Mesenchymal stem cell (in vitro differentiated cells and primary cell): ENCODE measurements around the gene SLC24A4.

Source experiments
- DNase-seq: peaks from one replicate; pipeline ENCODE4 v3.0.0-alpha.2; 2013
- H2AFZ ChIP-seq: one replicate; pipeline ENCODE4 v1.6.1; 2013; ENCODE audit warnings: low read depth, mild to moderate bottlenecking, control low read depth, inconsistent platforms, low read length, moderate library complexity
- H2AK5ac ChIP-seq: 2 replicates; pipeline ENCODE4 v1.6.1; 2013; ENCODE audit warnings: low read length, moderate library complexity, mild to moderate bottlenecking, inconsistent platforms; ENCODE audit not compliant: severe bottlenecking
- H2BK120ac ChIP-seq: one replicate; pipeline ENCODE4 v1.6.1; 2013; ENCODE audit warnings: low read depth, mild to moderate bottlenecking, inconsistent platforms, low read length, moderate library complexity
- H2BK12ac ChIP-seq, 2 experiments: one replicate each; pipeline ENCODE4 v1.6.1; 2013; ENCODE audit warnings: inconsistent platforms in 2 of 2, low read length in 2 of 2, mild to moderate bottlenecking in 2 of 2, moderate library complexity in 2 of 2, control low read depth in 1 of 2
- H2BK15ac ChIP-seq: one replicate; pipeline ENCODE4 v1.6.1; 2013; ENCODE audit warnings: mild to moderate bottlenecking, low read depth, inconsistent platforms; ENCODE audit not compliant: poor library complexity, severe bottlenecking
- H2BK5ac ChIP-seq: 2 replicates; pipeline ENCODE4 v1.6.1; 2013; ENCODE audit warnings: low read depth, mild to moderate bottlenecking, low read length, control low read depth, inconsistent platforms; ENCODE audit not compliant: poor library complexity, severe bottlenecking
- H3K14ac ChIP-seq, 2 experiments: one replicate each; pipeline ENCODE4 v1.6.1; 2013; ENCODE audit warnings: inconsistent platforms in 2 of 2, low read length in 2 of 2, control low read depth in 1 of 2, mild to moderate bottlenecking in 1 of 2, moderate library complexity in 1 of 2
- H3K18ac ChIP-seq, 2 experiments: one replicate each; pipeline ENCODE4 v1.6.1; 2013; ENCODE audit warnings: inconsistent platforms in 2 of 2, low read length in 2 of 2, control low read depth in 1 of 2, low read depth in 1 of 2, mild to moderate bottlenecking in 1 of 2
- H3K23ac ChIP-seq, 2 experiments: one replicate each; pipeline ENCODE4 v1.6.1; 2013; ENCODE audit warnings: inconsistent platforms in 2 of 2, low read length in 2 of 2, mild to moderate bottlenecking in 2 of 2, moderate library complexity in 2 of 2, control low read depth in 1 of 2
- H3K27ac ChIP-seq: 2 replicates; pipeline ENCODE4 v1.5.1; 2013; ENCODE audit warnings: mild to moderate bottlenecking, moderate library complexity, low read length, control low read depth, inconsistent platforms; ENCODE audit not compliant: poor library complexity, severe bottlenecking
- H3K27me3 ChIP-seq, 2 experiments: 2 replicates each; pipeline versions ENCODE4 v1.6.1 to v1.7.0; 2013; ENCODE audit warnings: low read length in 2 of 2, mild to moderate bottlenecking in 2 of 2, moderate library complexity in 2 of 2, control low read depth in 1 of 2, inconsistent platforms in 1 of 2; ENCODE audit not compliant: control insufficient read depth in 1 of 2, insufficient read depth in 1 of 2
- H3K36me3 ChIP-seq, 2 experiments: 2 replicates each; pipeline versions ENCODE4 v1.6.1 to v1.7.0; 2013; ENCODE audit warnings: low read length in 2 of 2, control low read depth in 1 of 2, inconsistent platforms in 1 of 2, low read depth in 1 of 2, mild to moderate bottlenecking in 1 of 2; ENCODE audit not compliant: insufficient read depth in 2 of 2, control insufficient read depth in 1 of 2
- H3K4ac ChIP-seq, 2 experiments: one replicate each; pipeline ENCODE4 v1.6.1; 2013; ENCODE audit warnings: inconsistent platforms in 2 of 2, low read length in 2 of 2, mild to moderate bottlenecking in 2 of 2, moderate library complexity in 2 of 2, control low read depth in 1 of 2, low read depth in 1 of 2
- H3K4me1 ChIP-seq: 2 replicates; pipeline ENCODE4 v1.6.1; 2013; ENCODE audit warnings: low read depth, low read length, control low read depth; ENCODE audit not compliant: control insufficient read depth, insufficient read depth
- H3K4me2 ChIP-seq: 2 replicates; pipeline ENCODE4 v1.6.1; 2013; ENCODE audit warnings: low read length, mild to moderate bottlenecking, inconsistent platforms; ENCODE audit not compliant: poor library complexity, severe bottlenecking
- H3K4me3 ChIP-seq, 2 experiments: 2 replicates each; pipeline versions ENCODE4 v1.5.1 to v1.7.0; 2013; ENCODE audit warnings: low read length in 2 of 2, mild to moderate bottlenecking in 2 of 2, control low read depth in 1 of 2, low read depth in 1 of 2; ENCODE audit not compliant: insufficient read depth in 1 of 2
- H3K79me1 ChIP-seq: replicated peaks from 2 replicates; pipeline ENCODE4 v1.6.1; 2013; ENCODE audit warnings: mild to moderate bottlenecking, control low read depth, low read length, inconsistent platforms; ENCODE audit not compliant: poor library complexity, severe bottlenecking
- H3K9ac ChIP-seq: 2 replicates; pipeline ENCODE4 v1.7.0; 2013; ENCODE audit warnings: mild to moderate bottlenecking, low read length, moderate library complexity
- H3K9me3 ChIP-seq: 2 replicates; pipeline ENCODE4 v1.7.0; 2013; ENCODE audit warnings: mild to moderate bottlenecking, low read length; ENCODE audit not compliant: control insufficient read depth
- H4K8ac ChIP-seq: one replicate; pipeline ENCODE4 v1.6.1; 2013; ENCODE audit warnings: inconsistent platforms, mild to moderate bottlenecking, low read length, moderate library complexity
- H4K91ac ChIP-seq: one replicate; pipeline ENCODE4 v1.6.1; 2013; ENCODE audit warnings: mild to moderate bottlenecking, low read length, inconsistent platforms
- WGBS: methylation state at CpG from one replicate; pipeline ENCODE4 v1.1.7; 2013; ENCODE audit warnings: mixed read lengths; 5-methylcytosine and 5-hydroxymethylcytosine counted together

The SLC24A4 gene

GRCh38 chr14:92481386-92481785 lies 158.4 kb downstream of the SLC24A4 start:
- H3K4me2 ChIP-seq, result no peak overlapping the region
- peak; percentile 78 for DNase-seq
- no peak overlapping the region for H2BK12ac ChIP-seq

GRCh38 chr14:92481811-92482555 lies 159.0 kb downstream of the SLC24A4 start:
- no peak overlapping the region for H3K4me3 ChIP-seq
- no peak overlapping the region for H2BK12ac ChIP-seq
- WGBS, result 92% methylated on average over 1 of the region's 1 CpG
- H3K9me3 ChIP-seq, result no peaks in the 10 kb centered on the region
- no peak overlapping the region for H2BK15ac ChIP-seq
- H4K91ac ChIP-seq, result no peak overlapping the region
- H3K4ac ChIP-seq, result no peak overlapping the region
- H2AFZ ChIP-seq, result no peak overlapping the region
- H2BK120ac ChIP-seq, result no peak overlapping the region
- peaks cover 5% of the 10 kb centered on the region for H3K4me1 ChIP-seq
- H3K79me1 ChIP-seq, result no peaks in the 10 kb centered on the region
- no peak overlapping the region for H3K9ac ChIP-seq
- H3K18ac ChIP-seq, result no peak overlapping the region
- no peak overlapping the region for H3K27ac ChIP-seq
- H3K14ac ChIP-seq, result peak overlapping the region in 1 of 2 experiments; percentile 9
- H4K8ac ChIP-seq, result no peak overlapping the region
- no peaks in the 10 kb centered on the region for H3K36me3 ChIP-seq
- no peak overlapping the region for H2AK5ac ChIP-seq
- H3K23ac ChIP-seq, result no peak overlapping the region
- peaks cover 0 to 20% of the 10 kb centered on the region in 2 experiments for H3K27me3 ChIP-seq
- no peak overlapping the region for H2BK5ac ChIP-seq
- DNase-seq, result no peak
- no peak overlapping the region for H3K4me2 ChIP-seq

More at GRCh38 chr14:92481386-92481785, 158.4 kb downstream of the SLC24A4 start:
- Histone ChIP-seq H3K23ac (no peak overlapping the region), H3K9ac (no peak overlapping the region), H3K14ac (no peak overlapping the region), H2BK15ac (no peak overlapping the region), H3K4ac (no peak overlapping the region), H3K27me3 (peaks cover 0 to 20% of the 10 kb centered on the region in 2 experiments), H2AFZ (no peak overlapping the region), H3K79me1 (no peaks in the 10 kb centered on the region), H3K4me3 (no peak overlapping the region), H3K18ac (no peak overlapping the region), H4K91ac (no peak overlapping the region), H3K36me3 (no peaks in the 10 kb centered on the region), H2AK5ac (no peak overlapping the region), H3K4me1 (peaks cover 5% of the 10 kb centered on the region), H4K8ac (no peak overlapping the region), H2BK5ac (no peak overlapping the region), H3K9me3 (no peaks in the 10 kb centered on the region), H3K27ac (no peak overlapping the region), H2BK120ac (no peak overlapping the region)
- 29% methylated on average over 1 of the region's 1 CpG for WGBS

GRCh38 chr14:92482621-92483319 lies 159.8 kb downstream of the SLC24A4 start:
- H3K18ac ChIP-seq, result peak overlapping the region in 1 of 2 experiments; percentile 65
- no peaks in the 10 kb centered on the region for H3K36me3 ChIP-seq
- H3K4me2 ChIP-seq, result no peak overlapping the region
- H2AK5ac ChIP-seq, result no peak overlapping the region
- H4K8ac ChIP-seq, result no peak overlapping the region
- no peak for DNase-seq
- H3K9me3 ChIP-seq, result no peaks in the 10 kb centered on the region
- no peak overlapping the region for H2BK120ac ChIP-seq
- H2BK12ac ChIP-seq, result no peak overlapping the region
- H3K79me1 ChIP-seq, result no peaks in the 10 kb centered on the region
- no peak overlapping the region for H2BK15ac ChIP-seq
- H3K9ac ChIP-seq, result no peak overlapping the region
- peak overlapping the region in 1 of 2 experiments; percentile 9 for H3K14ac ChIP-seq
- no peak overlapping the region for H2BK5ac ChIP-seq
- no peak overlapping the region for H3K27ac ChIP-seq
- no peak overlapping the region for H3K4ac ChIP-seq
- WGBS, result 95% methylated on average over 9 of the region's 9 CpGs
- H3K27me3 ChIP-seq, result peaks cover 0 to 28% of the 10 kb centered on the region in 2 experiments
- no peak overlapping the region for H2AFZ ChIP-seq
- no peak overlapping the region for H4K91ac ChIP-seq
- H3K4me1 ChIP-seq, result peaks cover 5% of the 10 kb centered on the region
- H3K23ac ChIP-seq, result no peak overlapping the region
- H3K4me3 ChIP-seq, result no peak overlapping the region

DNA sequence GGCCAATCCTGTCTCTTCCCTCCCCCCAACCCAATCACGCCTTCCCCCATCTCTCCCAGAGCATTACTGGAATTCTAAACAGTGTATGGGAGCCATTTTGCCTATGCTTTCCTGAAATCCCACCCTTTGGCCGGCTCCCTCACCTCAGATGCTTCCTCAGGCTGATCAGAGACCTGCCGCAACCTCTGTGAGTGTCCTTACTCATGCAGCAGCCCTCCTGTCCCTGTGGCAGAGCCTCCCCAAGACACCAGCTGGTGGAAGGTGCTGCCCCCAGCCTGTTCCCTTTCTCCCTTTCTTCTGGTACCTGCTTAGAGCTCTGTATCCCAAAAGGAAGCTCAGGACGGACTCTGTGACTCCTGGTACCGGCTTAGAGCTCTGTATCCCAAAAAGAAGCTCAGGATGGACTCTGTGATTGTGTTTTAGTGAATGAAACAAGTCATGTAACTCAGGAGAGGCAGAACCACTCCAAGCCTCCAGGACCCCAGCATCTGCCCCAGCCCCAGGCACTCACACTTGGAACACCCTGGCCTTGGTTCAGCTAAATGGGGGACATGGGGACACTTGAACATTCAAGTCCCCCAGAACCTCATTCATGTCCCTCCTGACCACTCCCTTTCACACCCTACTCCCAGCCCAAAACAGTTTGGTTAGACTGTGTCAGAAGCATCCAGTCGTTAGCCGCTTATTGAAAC lies 161.3 kb downstream of the SLC24A4 start:
- WGBS, result 90% methylated on average over 5 of the region's 7 CpGs
- Histone ChIP-seq H3K36me3 (no peaks in the 10 kb centered on the region), H4K91ac (no peak overlapping the region), H2BK5ac (no peak overlapping the region), H2BK15ac (no peak overlapping the region), H3K27ac (no peak overlapping the region), H2BK120ac (no peak overlapping the region), H3K18ac (no peak overlapping the region), H3K9me3 (no peaks in the 10 kb centered on the region), H3K4me2 (no peak overlapping the region), H3K23ac (no peak overlapping the region), H2AFZ (no peak overlapping the region), H3K9ac (no peak overlapping the region), H3K4me1 (peaks cover 5% of the 10 kb centered on the region), H4K8ac (no peak overlapping the region), H3K4ac (peak overlapping the region in 1 of 2 experiments; percentile 57), H3K4me3 (no peak overlapping the region), H3K14ac (no peak overlapping the region), H3K79me1 (no peaks in the 10 kb centered on the region), H3K27me3 (peaks cover 0 to 28% of the 10 kb centered on the region in 2 experiments), H2BK12ac (no peak overlapping the region), H2AK5ac (no peak overlapping the region)
- DNase-seq, result no peak
